GM19397 (cell line): ENCODE data around the gene MRPL19.

ENCODE experiments used
- ATAC-seq: cut with Tn5 transposase; IDR thresholded peaks from one replicate; pipeline ENCODE4 v1.9.1; 2021; ENCODE audit warnings: mild to moderate bottlenecking, moderate library complexity; ENCODE audit not compliant: unreplicated experiment

The MRPL19 gene

GRCh38 chr2:75722687-75723086 is 76.1 kb downstream of the MRPL19 start:
- ATAC-seq: no peak

- ATAC-seq: no peak
Measured at GRCh38 chr2:75728614-75729419, 82.2 kb downstream of the MRPL19 start.

DNA sequence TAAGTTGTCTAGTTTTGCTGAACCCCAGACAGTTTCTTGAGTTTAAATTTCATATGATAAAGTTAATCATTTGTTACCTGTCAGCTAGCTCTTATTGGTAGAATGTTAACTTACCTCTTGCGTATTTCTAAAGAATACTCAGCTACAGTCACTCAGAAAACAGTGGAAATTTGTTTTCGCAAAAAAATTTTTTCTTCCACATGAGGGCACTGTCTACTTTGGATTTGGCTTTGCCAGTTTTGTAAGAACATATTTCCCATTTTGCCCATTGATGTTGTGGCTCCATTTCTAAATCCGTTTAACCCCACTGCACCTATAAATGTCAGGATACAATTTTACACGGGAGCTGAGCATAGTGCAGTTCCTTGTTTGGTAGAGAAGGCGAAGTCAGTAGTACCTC is 83.3 kb downstream of the MRPL19 start:
- ATAC-seq: no peak

- ATAC-seq: no peak
Measured at GRCh38 chr2:75736276-75736675, 89.7 kb downstream of the MRPL19 start.

DNA sequence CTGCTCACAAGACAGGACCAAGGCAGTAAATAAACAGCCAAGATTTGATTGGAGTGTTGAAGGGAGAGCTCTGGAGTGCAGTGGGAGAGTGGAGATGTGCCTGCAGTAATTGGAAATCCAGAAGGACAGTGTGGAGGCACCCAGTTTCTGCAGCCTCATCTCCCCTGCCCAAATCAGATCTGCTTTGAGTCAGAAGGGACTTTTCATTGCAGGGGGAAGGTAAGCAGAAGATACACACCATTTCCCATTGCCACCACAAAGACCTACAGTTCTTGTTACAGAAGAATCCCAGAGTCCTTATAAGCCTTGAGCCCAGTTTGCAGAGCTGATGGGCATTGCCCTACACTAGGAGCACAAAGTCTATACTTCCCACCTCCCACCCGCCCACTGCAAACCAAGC is 91.4 kb downstream of the MRPL19 start:
- no peak for ATAC-seq
